Skeletal muscle tissue (tissue), 4 donors: ENCODE measurements around the gene SEPTIN1. TPM values are rescaled to one million over a fixed set of nuclear protein-coding genes. Genes with fewer than 3 reads are reported as not detected.

Experiments used
- H3K27ac ChIP-seq: one replicate; pipeline ENCODE4 v1.7.0; 2013; ENCODE audit warnings: mild to moderate bottlenecking, low read depth, low read length, inconsistent platforms
- H3K27me3 ChIP-seq, 3 donors: one replicate each; pipeline ENCODE4 v1.7.0; 2013; ENCODE audit warnings: low read length in 3 of 3; ENCODE audit not compliant: control insufficient read depth in 3 of 3, insufficient read depth in 3 of 3
- H3K36me3 ChIP-seq, 3 donors: one replicate each; pipeline ENCODE4 v1.7.0; 2013; ENCODE audit warnings: low read length in 3 of 3; ENCODE audit not compliant: control insufficient read depth in 3 of 3, insufficient read depth in 3 of 3
- H3K4me1 ChIP-seq, 3 donors: one replicate each; pipeline ENCODE4 v1.7.0; 2013; ENCODE audit warnings: low read length in 3 of 3, mild to moderate bottlenecking in 3 of 3; ENCODE audit not compliant: control insufficient read depth in 3 of 3, insufficient read depth in 3 of 3
- H3K4me3 ChIP-seq, 3 donors: one replicate each; pipeline ENCODE4 v1.7.0; 2013; ENCODE audit warnings: low read length in 3 of 3
- H3K9ac ChIP-seq, 3 donors: one replicate each; pipeline ENCODE4 v1.7.0; 2013; ENCODE audit warnings: low read length in 3 of 3, mild to moderate bottlenecking in 3 of 3, moderate library complexity in 2 of 3, low read depth in 1 of 3
- H3K9me3 ChIP-seq, 3 donors: one replicate each; pipeline ENCODE4 v1.7.0; 2013; ENCODE audit warnings: low read length in 3 of 3; ENCODE audit not compliant: control insufficient read depth in 3 of 3
- total RNA-seq: library from RNA; depleted of rRNA; stranded (reverse); fragments of >200 nt; gene quantifications from one replicate; pipeline ENCODE4 v1.2.3, GENCODE V29; 2014
- donor health status: Osteomylitis.

Gene SEPTIN1
- total RNA-seq, 1 donor from 2014 or later, result 0.52 TPM

GRCh38 chr16:30369938-30370455, 12.4 kb downstream of the SEPTIN1 start:
- Histone ChIP-seq H3K9me3 (no peaks in the 10 kb centered on the region), H3K27me3 (no peaks in the 10 kb centered on the region), H3K27ac (peak overlapping the region; percentile 100), H3K36me3 (peaks cover 5 to 6% (median 6%) of the 10 kb centered on the region in 3 donors), H3K4me3 (peak overlapping the region; percentile 85 to 93 (median 88)), H3K4me1 (peaks cover 44 to 66% (median 51%) of the 10 kb centered on the region in 3 donors), H3K9ac (peak overlapping the region in 2 of 3 donors; percentile 89 to 91)

GRCh38 chr16:30369091-30369937, 13.0 kb downstream of the SEPTIN1 start:
- Histone ChIP-seq H3K27me3 (no peaks in the 10 kb centered on the region), H3K36me3 (peaks cover 10 to 13% (median 11%) of the 10 kb centered on the region in 3 donors), H3K9me3 (no peaks in the 10 kb centered on the region), H3K4me3 (peak overlapping the region; percentile 85 to 93 (median 88)), H3K27ac (peak overlapping the region; percentile 69), H3K4me1 (peaks cover 45 to 68% (median 48%) of the 10 kb centered on the region in 3 donors), H3K9ac (peak overlapping the region; percentile 85 to 91 (median 89))

- Histone ChIP-seq H3K4me3 (peak overlapping the region; percentile 85 to 93 (median 88)), H3K9me3 (no peaks in the 10 kb centered on the region), H3K27me3 (no peaks in the 10 kb centered on the region), H3K36me3 (peaks cover 10 to 14% (median 11%) of the 10 kb centered on the region in 3 donors), H3K27ac (peak overlapping the region; percentile 69), H3K4me1 (peaks cover 41 to 64% (median 48%) of the 10 kb centered on the region in 3 donors), H3K9ac (peak overlapping the region; percentile 85 to 91 (median 89))
Measured at GRCh38 chr16:30368792-30369090, 13.6 kb downstream of the SEPTIN1 start.

- Histone ChIP-seq H3K9ac (peak overlapping the region; percentile 85 to 91 (median 89)), H3K36me3 (peaks cover 11 to 15% (median 12%) of the 10 kb centered on the region in 3 donors), H3K9me3 (no peaks in the 10 kb centered on the region), H3K27ac (peak overlapping the region; percentile 69), H3K4me1 (peaks cover 38 to 64% (median 48%) of the 10 kb centered on the region in 3 donors), H3K4me3 (peak overlapping the region; percentile 85 to 93 (median 88)), H3K27me3 (no peaks in the 10 kb centered on the region)
Measured at GRCh38 chr16:30368122-30368791, 14.1 kb downstream of the SEPTIN1 start.

GRCh38 chr16:30367349-30368009, 14.9 kb downstream of the SEPTIN1 start:
- H3K27me3 ChIP-seq, result no peaks in the 10 kb centered on the region
- peaks cover 12 to 21% (median 16%) of the 10 kb centered on the region in 3 donors for H3K36me3 ChIP-seq
- H3K9me3 ChIP-seq, result no peaks in the 10 kb centered on the region
- H3K27ac ChIP-seq, result peak overlapping the region; percentile 69
- peaks cover 38 to 57% (median 44%) of the 10 kb centered on the region in 3 donors for H3K4me1 ChIP-seq
- peak overlapping the region; percentile 85 to 91 (median 89) for H3K9ac ChIP-seq
- peak overlapping the region; percentile 85 to 93 (median 88) for H3K4me3 ChIP-seq

- H3K9me3 ChIP-seq, result no peaks in the 10 kb centered on the region
- no peak overlapping the region for H3K4me3 ChIP-seq
- no peaks in the 10 kb centered on the region for H3K27me3 ChIP-seq
- H3K36me3 ChIP-seq, result peaks cover 15 to 24% (median 19%) of the 10 kb centered on the region in 3 donors
- H3K9ac ChIP-seq, result peak overlapping the region in 1 of 3 donors; percentile 25
- H3K27ac ChIP-seq, result no peak overlapping the region
- H3K4me1 ChIP-seq, result peaks cover 35 to 48% (median 35%) of the 10 kb centered on the region in 3 donors
Measured at GRCh38 chr16:30366511-30366910, 15.8 kb downstream of the SEPTIN1 start.

- no peaks in the 10 kb centered on the region for H3K27me3 ChIP-seq
- no peak overlapping the region for H3K9ac ChIP-seq
- H3K27ac ChIP-seq, result no peak overlapping the region
- H3K4me3 ChIP-seq, result no peak overlapping the region
- H3K4me1 ChIP-seq, result peaks cover 30 to 43% (median 32%) of the 10 kb centered on the region in 3 donors
- H3K36me3 ChIP-seq, result peaks cover 21 to 26% (median 21%) of the 10 kb centered on the region in 3 donors
- H3K9me3 ChIP-seq, result no peaks in the 10 kb centered on the region
Measured at GRCh38 chr16:30365200-30365599, 17.2 kb downstream of the SEPTIN1 start.

- no peak overlapping the region for H3K9ac ChIP-seq
- H3K4me1 ChIP-seq, result peaks cover 6 to 22% (median 10%) of the 10 kb centered on the region in 3 donors
- no peaks in the 10 kb centered on the region for H3K27me3 ChIP-seq
- no peak overlapping the region for H3K4me3 ChIP-seq
- H3K9me3 ChIP-seq, result no peaks in the 10 kb centered on the region
- peaks cover 45 to 53% (median 47%) of the 10 kb centered on the region in 3 donors for H3K36me3 ChIP-seq
- H3K27ac ChIP-seq, result no peak overlapping the region
Measured at GRCh38 chr16:30361180-30361579, 21.2 kb downstream of the SEPTIN1 start.

GRCh38 chr16:30359871-30360170, 22.5 kb downstream of the SEPTIN1 start:
- Histone ChIP-seq H3K4me3 (no peak overlapping the region), H3K9me3 (no peaks in the 10 kb centered on the region), H3K27ac (no peak overlapping the region), H3K9ac (no peak overlapping the region), H3K36me3 (peaks cover 37 to 45% (median 40%) of the 10 kb centered on the region in 3 donors), H3K4me1 (peaks cover 11 to 23% (median 12%) of the 10 kb centered on the region in 3 donors), H3K27me3 (no peaks in the 10 kb centered on the region)
